Right lobe of liver (tissue), 4 donors: Measurements from ENCODE around the gene OR4M1.
"Not testable (repeated sequence)": the region's sequence is repeated elsewhere in the genome, so short reads cannot be mapped to it uniquely, and the experiment has no call there.

ENCODE experiments used
- CTCF ChIP-seq, 4 donors: fragments of 200-600 bp in 3 of 4; fragments of 450-650 bp in 1 of 4; IDR thresholded peaks; one replicate each; pipeline versions ENCODE4 v1.5.1 to v1.8.0; 2016 to 2022; ENCODE audit warnings: antibody characterized with exemption in 4 of 4, mild to moderate bottlenecking in 2 of 4
- POLR2A ChIP-seq: fragments of 450-650 bp; IDR thresholded peaks from one replicate; pipeline ENCODE4 v1.6.1; 2017; ENCODE audit warnings: antibody characterized with exemption, mild to moderate bottlenecking
- donor health status: DM: no; HTN: no; CAD: no.
- donor health status: DM: no; HTN: no; CAD: no.
- donor health status: DM: no; HTN: yes; CAD: no.

- TF ChIP-seq CTCF (IDR thresholded peaks at IDR 0.05); POLR2A: not testable (repeated sequence)
Observed at GRCh38 chr14:19803470-19803869, 30.2 kb downstream of the OR4M1 start, which contains the start of gene OR4N2.
